SKM-1 treated with dmso at 0.1 percent for 144 hours (cell line): Measurements from ENCODE around the gene SOX13.
"Not testable (repeated sequence)": the region's sequence is repeated elsewhere in the genome, so short reads cannot be mapped to it uniquely, and the experiment has no call there.

ENCODE experiments used
- DNase-seq: peaks from one replicate; lab custom pipeline; 2025; ENCODE audit not compliant: unreplicated experiment; lab: John Stamatoyannopoulos, UW

Gene SOX13

DNA sequence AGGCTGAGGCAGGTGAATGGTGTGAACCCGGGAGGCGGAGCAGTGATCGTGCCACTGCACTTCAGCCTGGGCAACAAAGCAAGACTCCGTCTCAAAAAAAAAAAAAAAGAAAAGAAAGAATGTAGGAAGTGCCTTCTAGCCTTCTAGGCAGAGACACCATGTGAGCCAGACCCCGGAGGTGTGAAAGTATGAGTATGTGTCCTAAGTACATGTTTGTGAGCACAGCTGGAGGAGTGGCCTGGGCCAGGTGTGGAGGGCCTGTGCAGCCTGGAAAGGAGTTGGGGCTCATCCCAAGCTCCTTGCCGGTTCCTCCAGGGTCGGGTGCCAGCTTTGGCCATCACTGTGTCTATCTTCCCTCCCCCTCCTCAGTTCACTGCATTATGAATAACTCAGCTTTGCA, 13.0 kb downstream of the SOX13 start:
- DNase-seq = no peak

DNA sequence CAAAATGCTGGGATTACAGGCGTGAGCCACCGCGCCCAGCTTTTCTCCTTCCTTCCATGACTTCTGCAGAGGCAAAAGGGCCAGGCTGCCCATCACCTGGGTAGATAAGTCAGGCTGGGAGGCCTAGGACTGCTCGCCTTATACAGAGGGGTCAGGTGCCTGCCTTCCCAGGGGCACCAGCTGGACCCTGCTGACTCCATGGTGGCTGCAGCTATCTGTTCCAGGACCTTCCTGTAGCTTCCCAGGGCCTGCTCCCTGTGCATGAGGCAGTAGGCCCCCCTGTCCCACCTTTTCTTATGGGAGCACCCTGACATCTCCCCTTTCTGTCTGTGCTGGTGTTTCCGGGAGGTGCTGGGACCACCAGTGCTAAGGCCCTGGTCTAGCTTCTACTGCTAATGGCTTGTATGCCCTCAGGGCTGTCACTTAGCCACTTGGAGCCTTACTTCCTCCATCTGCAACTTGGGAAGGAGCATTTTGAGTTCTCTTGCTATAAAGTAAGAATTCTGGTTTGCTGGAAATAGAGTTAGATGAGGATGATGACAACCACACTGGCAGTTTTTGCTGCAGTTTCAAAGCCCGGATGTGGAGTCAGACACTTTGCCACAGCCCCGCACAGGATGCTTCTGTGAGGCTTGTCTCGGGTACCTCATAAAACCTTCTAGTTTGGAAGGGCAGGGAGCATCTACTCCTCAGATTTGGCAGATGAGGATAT, 14.4 kb downstream of the SOX13 start:
- DNase-seq = no peak

DNA sequence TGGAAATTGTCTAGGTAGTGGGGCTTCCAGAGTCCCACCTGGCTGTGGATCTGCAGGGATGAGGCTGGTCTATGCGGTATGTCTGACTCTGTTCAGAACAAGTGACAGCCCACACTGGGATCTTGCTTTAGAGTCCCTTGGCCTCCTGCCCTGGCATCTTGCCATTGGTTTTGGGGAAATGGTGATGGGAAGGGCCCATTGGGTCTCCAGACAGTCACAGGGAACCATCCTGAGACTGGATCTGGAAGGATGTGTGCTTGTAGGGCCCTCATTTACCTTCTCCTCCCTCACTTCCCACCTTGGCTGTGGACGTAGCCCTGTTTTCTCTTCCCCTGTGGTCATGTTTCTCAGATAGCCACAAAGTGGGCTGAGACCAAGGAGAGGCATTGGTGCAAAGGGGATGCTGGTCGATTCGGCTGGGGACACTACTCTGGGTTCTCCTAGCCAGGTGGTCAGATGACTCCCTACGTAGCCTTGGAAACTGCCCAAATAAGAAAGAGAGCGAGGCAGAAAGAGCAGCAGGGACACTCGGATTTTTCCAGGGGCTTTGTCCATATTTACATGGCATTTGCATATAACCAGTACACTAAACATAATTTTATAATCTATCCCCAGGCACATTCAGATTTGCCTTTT, 15.1 kb downstream of the SOX13 start:
- no peak for DNase-seq

DNA sequence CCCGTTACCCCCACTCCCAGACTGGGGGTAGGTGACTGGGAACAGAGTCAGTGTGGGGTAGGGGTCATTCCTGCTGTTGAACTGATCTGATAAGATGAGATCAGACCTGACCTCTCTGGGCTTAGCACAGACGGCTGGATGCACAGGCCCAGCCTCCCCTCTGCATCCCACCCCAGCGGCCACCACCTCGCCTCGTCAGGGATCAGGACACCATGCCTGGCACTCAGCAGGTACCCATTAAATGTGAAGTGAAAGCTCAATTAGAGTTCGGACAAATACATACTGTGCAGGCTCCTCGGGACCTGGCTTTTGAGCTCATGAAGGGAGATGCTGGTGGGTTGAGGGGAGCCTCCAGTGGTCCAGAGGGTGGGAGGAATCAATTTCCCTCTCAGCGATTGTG, 15.7 kb downstream of the SOX13 start:
- no peak for DNase-seq

DNA sequence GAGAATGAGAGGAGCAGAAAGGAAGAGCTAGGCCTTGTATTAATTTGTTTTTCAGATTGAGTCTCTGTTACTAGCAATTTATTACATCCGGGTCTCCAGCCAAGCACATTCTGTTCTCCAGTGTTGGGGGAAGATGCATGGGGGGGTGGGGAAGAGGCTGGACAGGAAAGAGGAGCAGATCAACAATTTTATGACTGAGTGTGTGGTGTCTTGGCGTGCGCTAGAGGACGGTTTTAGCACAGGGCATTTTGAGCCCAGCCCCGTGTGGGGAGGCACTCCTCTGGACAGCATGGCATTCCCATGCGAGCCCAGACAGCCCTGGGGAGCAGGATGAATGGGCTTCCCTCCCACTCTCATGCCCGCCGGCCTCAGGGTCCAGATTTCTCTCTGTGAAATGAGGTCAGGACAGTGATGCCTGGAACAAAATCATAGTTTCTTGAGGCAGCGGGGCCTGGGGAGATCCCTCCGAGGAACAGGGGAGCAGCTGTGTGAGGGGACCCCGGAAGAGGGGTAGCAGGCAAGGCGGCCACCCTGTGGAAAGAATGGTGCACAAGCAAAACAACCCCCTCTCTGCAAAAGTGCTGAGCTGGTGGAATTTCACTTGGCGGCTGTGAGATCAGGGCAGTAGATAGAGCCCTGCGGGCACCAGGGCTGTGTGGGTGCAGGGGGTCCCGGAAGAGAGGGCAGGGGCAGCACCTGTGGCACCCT, 16.3 kb downstream of the SOX13 start:
- DNase-seq = no peak

DNA sequence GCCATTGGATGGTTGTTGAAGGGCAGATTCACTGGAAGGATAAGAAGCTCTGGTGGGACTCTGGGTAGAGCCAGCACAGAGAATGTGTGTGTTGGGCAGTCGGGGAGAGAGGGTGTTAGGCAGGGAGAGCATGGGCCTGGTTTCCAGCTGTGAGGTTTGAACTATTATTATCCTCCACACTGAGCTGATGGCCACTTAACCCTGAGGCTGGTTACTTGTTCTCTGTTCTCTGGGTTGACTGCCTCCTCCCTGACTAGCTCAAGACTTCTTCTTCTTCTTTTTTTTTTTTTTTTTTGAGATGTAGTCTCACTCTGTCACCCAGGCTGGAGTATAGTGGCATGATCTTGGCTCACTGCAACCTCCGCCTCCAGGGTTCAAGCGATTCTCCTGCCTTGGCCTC, 17.2 kb downstream of the SOX13 start:
- DNase-seq = not testable (repeated sequence)

DNA sequence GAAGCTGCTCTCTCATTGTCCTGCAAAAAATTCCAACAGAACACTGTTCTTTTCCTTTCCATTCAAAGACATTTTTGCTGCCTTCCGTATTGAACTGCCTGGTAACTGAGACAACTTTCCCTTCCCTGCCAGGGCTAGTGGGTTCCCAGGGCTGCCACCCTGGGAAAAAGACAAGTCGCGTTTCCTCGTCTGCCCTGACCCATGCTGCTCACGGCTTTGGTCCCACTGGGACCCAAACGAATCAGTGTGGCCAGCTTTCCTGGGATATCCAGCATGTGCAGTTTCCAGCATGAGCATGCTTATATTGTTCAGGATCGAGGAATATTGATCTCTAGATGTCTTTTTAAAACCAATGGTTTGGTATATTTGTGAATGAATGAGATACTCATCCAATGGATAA, 18.2 kb downstream of the SOX13 start:
- no peak for DNase-seq

DNA sequence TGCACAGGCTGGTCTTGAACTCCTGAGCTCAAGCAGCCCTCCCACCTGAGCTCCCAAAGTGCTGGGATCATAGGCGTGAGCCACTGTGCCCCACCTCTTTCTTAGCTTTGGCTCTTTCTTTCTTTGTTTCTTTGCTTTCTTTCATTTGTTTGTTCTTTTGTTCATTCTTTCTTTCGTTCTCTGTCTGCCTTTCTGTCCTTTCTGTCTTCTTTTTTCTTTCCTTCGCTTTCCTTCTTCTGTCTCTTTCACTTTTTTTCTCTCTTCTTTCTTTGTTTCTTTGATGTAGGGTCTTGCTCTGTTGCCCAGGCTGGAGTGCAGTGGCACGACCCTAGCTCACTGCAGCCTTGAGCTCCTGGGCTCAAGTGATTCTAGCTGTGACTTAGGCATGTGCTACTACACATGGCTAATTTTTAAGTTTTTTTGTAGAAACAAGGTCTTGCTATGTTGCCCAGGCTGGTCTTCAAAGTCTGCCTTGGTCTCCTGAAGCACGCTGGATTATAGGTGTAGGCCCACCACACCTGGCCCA, 18.9 kb downstream of the SOX13 start:
- DNase-seq = no peak

DNA sequence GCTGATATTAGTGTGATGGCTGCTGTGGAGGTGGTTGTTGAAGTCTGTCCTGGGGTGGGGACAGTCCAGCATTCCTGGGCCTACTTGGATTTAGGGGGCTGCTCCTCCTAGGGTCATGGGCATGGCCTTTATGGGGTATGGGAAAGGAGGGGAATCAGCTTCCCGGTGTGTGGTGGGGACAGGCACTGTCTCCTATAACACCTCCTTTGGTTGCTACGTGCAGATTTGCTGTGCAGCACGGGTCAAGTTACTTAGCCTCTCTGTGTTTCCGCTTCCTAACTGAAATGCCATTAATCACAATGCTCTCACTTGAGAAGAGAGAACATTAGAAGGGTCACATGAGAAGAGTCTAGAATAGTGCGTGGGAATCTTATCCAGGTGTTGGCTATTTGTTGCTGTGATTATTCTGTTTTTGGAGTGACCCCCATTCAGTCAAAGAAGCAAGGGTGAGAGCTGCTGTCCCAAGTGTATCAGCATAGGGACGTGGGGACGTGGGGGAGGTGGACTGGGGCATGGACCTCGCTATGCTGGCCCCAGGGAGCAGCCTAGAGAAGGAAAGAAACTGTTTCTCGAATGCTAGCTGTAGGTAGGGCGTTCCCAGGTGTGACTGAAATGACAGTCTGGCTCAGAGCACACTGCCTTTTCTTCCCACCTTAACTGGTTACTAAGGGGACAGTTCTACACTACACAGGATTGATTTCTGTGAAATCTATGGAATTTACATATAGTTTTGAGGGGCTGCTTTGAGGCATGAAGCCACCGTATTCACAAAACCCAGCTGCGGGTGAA, 19.9 kb downstream of the SOX13 start:
- no peak for DNase-seq

DNA sequence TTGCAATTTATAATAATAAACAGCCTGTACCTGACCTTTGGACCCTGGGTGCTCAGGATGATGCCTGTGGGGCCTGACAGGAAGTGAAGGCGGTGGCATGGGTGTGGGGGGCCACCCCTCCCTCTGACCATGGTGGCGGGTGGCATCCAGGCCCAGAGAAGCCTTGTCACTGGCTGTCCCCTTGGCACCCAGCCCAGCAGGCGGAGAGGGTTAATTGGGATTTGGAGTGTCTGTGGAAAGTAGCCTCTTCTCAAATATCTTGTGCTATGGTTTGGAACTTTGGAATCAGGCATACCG, 20.5 kb downstream of the SOX13 start:
- no peak for DNase-seq

DNA sequence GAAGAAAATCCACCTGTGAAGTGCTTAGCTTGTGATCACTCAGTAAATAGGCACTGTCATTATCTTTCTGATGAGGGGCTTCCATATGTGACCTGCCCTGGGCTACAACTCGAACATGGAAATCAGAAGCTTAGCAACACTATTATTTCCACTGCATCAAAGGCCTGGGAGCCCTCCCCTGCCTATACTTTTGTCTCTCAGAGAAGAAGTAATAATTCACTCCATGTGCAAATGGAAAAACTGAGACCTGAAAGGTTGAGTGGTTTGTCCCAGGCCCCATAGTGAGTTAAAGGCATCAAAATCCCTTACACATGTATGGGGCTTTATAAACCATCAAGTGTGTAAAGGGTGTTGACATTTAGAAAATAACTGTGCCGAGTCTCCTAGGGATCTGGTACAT, 20.9 kb downstream of the SOX13 start:
- no peak for DNase-seq

DNA sequence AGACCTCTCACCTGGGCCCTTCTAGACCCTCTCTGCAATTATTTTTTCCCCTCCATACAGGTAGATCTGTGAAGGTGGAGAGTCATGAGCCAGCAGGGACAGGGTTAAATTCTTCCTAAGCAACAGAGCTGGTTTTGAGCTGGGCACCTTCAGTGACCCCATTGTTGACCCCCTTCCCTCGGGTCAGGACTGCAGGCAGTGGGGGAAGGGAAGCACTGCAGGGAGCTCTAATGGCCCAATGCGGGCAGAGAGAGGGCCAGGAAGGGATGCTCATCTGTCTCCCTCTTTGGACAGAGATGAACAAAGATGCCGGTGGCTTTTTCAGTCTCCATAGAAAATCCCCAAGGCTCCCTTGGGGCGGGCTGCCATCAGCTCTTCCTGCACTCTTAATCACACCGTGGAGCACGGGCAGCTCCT, 21.4 kb downstream of the SOX13 start:
- no peak for DNase-seq

DNA sequence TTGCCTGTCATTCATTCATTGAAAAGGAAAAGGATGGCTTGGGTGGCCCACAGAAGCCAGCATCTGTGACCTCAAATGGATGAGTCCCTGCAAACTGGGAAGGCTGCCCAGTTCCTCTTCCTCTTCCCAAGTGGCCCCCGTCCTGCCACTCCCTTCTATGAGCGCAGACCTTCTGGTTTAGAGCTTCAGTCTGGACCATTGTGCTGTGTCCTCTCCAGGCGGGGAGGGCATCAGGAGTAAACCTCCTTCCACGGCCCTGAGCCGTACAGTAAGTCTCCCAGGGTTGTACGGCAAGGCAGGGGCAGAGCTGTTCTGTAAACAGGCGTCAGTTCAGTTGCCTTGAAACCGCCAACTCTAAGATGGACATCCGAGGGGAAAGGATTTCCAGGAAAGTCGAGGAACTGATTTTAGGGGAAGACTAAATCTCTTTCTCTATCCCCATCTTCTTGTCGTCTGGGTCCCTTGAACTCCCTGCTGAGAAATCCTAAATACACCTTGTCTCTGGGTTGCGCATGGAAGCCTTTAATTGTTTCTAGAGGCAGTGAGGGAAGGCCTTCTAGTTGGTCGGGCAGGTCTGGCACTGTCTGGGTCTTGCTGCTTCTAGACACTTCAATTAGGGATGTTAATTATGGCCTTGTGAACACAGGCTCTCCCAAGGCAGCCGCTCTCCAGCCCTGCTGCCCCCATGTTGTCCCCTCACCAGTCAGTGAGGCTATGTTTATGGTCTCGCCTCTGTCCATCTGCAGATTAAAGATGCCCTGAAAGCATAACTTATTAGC, 22.1 kb downstream of the SOX13 start:
- DNase-seq = no peak

DNA sequence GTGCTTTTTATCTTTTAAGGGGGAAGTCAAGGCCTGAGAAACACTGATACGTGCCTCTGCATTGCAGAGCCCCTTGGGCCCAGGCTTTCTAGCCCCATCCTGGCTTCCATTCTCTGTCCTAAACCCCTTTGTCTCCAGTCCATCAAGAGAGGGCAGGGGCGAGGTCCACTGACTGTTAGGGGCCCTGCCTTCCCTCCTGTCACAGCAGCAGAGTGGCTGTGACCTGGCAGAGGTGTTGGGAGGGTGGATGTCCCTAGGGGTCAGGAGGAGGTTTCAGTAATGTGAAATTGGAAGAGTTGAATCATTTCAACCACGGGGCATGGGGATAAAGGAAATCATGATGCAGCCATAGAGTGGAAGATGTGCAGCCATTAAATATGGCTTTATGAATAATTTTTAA, 24.0 kb downstream of the SOX13 start:
- DNase-seq = no peak

DNA sequence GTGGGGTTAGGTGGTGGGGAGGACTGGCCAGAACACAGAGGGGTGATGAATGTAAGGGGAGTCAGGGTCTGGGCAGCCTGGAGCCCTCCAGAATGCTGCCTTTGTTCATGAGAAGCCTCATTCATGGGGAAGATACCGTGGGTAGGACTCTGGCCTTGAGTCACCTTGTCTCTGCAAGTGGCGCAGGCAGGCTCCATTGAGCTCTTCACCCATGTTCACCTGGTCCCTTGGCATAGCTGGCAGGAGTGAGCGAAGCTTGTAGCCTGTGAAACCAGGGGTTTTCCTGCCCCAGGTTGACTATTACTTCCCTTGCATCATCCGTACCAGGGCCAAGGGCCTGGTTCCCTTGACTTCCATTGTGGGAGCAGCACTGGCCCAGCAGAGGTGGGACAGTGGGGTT, 25.8 kb downstream of the SOX13 start:
- no peak for DNase-seq

DNA sequence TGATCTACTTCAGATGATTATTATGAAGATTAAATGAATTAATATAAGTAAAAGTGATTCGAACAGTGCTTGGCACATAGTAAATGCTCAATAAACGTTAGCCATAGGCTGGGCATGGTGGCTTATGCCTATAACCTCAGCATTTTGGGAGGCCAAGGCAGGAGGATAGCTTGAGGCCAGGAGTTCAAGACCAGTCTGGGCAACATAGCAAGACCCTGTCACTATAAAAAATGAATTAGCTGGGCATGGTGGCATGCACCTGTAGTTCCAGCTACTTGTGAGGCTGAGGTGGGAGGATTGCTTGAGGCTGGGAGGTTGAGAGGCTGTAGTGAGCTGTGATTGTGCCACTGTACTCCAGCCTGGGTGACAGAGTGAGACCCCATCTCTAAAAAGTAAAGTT, 26.8 kb downstream of the SOX13 start:
- DNase-seq = not testable (repeated sequence)

DNA sequence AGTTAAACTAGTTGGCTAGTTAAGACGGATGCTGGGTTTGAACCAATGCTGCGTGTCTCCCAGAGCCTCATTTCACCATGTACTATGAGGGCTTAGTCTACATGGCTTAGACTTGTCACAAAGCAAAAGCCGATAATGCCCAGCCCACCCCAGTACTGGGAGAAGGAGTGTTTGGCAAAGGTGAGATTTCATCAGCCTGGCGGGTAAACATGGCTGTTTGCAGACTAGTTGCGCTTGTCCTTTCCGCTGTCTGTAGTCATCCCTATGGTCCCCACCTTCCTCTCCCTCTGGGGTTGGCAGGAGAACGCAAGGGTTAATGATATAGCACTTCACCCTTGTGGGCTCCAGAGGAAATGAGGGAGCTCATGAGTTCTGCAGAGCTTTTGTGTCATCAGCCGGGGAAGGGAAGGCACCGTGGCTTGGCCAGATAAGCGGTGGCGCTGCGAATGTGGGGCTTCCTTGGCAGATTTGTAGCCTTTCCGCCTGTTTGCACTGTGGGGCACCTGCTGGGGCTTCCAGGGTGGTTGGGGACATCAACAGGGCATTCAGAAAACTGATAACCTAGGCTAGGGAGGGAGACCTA, 29.2 kb downstream of the SOX13 start:
- DNase-seq = no peak

DNA sequence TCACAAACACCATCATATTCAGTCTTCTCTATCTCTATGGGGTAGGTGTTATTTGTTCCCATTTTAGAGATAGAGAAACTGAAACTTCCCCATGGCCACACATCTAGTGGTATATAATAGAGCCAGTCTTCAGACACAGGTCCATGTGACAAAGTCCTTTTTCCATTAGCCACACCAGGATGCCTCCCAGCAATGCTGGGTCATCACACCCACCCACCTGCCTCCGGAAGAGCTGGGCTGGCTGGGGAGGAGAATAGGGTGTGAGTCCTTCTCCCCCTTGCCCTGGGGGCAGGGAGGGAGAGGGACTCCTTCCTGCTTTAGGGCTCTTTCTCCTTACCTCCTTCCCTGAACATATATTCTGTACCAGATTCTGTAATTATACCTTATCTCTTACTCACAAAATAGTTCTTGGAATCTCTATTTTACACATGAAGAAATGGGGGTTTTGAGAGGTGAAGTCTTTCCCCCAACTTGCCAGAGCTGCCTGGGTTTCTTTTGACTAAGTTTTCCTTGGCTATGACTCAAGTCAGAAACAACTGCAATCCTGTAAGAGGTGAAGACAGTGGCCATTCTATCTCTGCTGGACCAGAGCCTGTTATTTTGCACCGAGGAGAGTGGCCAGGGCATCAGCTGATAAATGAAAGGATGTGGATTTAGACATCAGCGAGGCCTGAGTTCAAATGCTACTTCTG, 30.0 kb downstream of the SOX13 start:
- no peak for DNase-seq

DNA sequence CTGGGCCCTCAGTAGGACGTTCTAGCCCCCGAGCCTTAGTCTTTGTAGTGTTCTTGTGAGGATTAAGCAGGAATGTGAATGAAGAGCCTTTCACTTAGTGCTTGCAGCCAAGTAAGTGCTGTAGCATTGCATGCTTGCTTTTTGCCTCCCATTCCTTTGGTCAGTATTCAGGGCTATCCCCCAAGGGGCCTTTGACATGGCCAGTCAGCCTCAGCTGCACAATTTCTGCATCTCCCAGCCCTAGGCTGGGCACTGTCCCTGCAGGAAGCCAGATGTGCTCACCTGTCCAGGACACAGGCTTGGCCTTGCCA, 30.5 kb downstream of the SOX13 start:
- DNase-seq = no peak
